Measurements from ENCODE around the gene PRRG2. TPM values are rescaled to one million over a fixed set of nuclear protein-coding genes. Genes with fewer than 3 reads are reported as not detected.
A peak's percentile ranks its signal among the peaks of the same experiment; 100 is the strongest.

Gene PRRG2
- total and polyA plus RNA-seq, 12 donors = 0.28 to 1.2 (median 0.85) TPM; not detected in 2

GRCh38 chr19:49609499-49610092, 28.5 kb downstream of the PRRG2 start:
- WGBS, 4 donors = 94 to 96% (median 95%) methylated on average over 12 of the region's 12 CpGs
- TF ChIP-seq POLR2A (IDR thresholded peaks at IDR 0.05) (no peak), CTCF (IDR thresholded peaks at IDR 0.05) (no peak)
- H3K36me3 ChIP-seq (replicated peaks in 1 of 2) = peaks cover 0 to 55% of the 10 kb centered on the region in 2 donors

GRCh38 chr19:49613374-49613773, 32.3 kb downstream of the PRRG2 start:
- TF ChIP-seq CTCF (IDR thresholded peaks at IDR 0.05) = no peak
- no peak for TF ChIP-seq POLR2A (IDR thresholded peaks at IDR 0.05)
- Histone ChIP-seq H3K36me3 (replicated peaks in 1 of 2) (peaks cover 0 to 58% of the 10 kb centered on the region in 2 donors), H3K27ac (peak overlapping the region in 3 of 5 donors; percentile 49 to 71 (median 69)), H3K4me3 (no peak overlapping the region), H3K4me1 (replicated peaks in 1 of 2) (peaks cover 14 to 19% of the 10 kb centered on the region in 2 donors), H3K9me3 (replicated peaks in 1 of 3) (no peaks in the 10 kb centered on the region), H3K27me3 (no peaks in the 10 kb centered on the region)
- intact Hi-C loops (cut with DNase I) = no loop called here
- DNase-seq = peak; percentile 62 to 85 (median 82)
- 38 to 59% (median 39%) methylated on average over 4 of the region's 4 CpGs for WGBS, 4 donors

More at GRCh38 chr19:49609499-49610092, 28.5 kb downstream of the PRRG2 start:
- DNase-seq = no peak
- H3K27me3 ChIP-seq = no peaks in the 10 kb centered on the region
- intact Hi-C loops (cut with DNase I) = no loop called here
- peaks cover 14 to 19% of the 10 kb centered on the region in 2 donors for H3K4me1 ChIP-seq (replicated peaks in 1 of 2)
- no peaks in the 10 kb centered on the region for H3K9me3 ChIP-seq (replicated peaks in 1 of 3)
- no peak overlapping the region for H3K27ac ChIP-seq
- H3K4me3 ChIP-seq = no peak overlapping the region

- intact Hi-C loops (cut with DNase I) = no loop called here
- peak in 4 of 7 donors; percentile 46 to 62 (median 54) for DNase-seq
- WGBS, 4 donors = 56 to 60% (median 58%) methylated on average over 19 of the region's 19 CpGs
- Histone ChIP-seq H3K27ac (peak overlapping the region in 3 of 5 donors; percentile 49 to 71 (median 69)), H3K27me3 (no peaks in the 10 kb centered on the region), H3K36me3 (replicated peaks in 1 of 2) (peaks cover 0 to 49% of the 10 kb centered on the region in 2 donors), H3K4me3 (no peak overlapping the region), H3K4me1 (replicated peaks in 1 of 2) (peaks cover 14 to 19% of the 10 kb centered on the region in 2 donors), H3K9me3 (replicated peaks in 1 of 3) (no peaks in the 10 kb centered on the region)
- TF ChIP-seq POLR2A (IDR thresholded peaks at IDR 0.05) (no peak), CTCF (IDR thresholded peaks at IDR 0.05) (no peak)
Measured at GRCh38 chr19:49614096-49614833, 33.1 kb downstream of the PRRG2 start.

GRCh38 chr19:49615861-49616260, 34.7 kb downstream of the PRRG2 start:
- H3K36me3 ChIP-seq (replicated peaks in 1 of 2) = peaks cover 0 to 48% of the 10 kb centered on the region in 2 donors
- TF ChIP-seq POLR2A (IDR thresholded peaks at IDR 0.05) = no peak
- no peak for TF ChIP-seq CTCF (IDR thresholded peaks at IDR 0.05)
- WGBS, 4 donors = 94 to 98% (median 96%) methylated on average over 20 to 23 of the region's 23 CpGs

More at GRCh38 chr19:49615861-49616260, 34.7 kb downstream of the PRRG2 start:
- H3K27ac ChIP-seq = no peak overlapping the region
- no peaks in the 10 kb centered on the region for H3K27me3 ChIP-seq
- intact Hi-C loops (cut with DNase I) = no loop called here
- no peak overlapping the region for H3K4me3 ChIP-seq
- no peak for DNase-seq
- peaks cover 14 to 19% of the 10 kb centered on the region in 2 donors for H3K4me1 ChIP-seq (replicated peaks in 1 of 2)
- no peaks in the 10 kb centered on the region for H3K9me3 ChIP-seq (replicated peaks in 1 of 3)
